Hepatocyte (in vitro differentiated cells): ENCODE measurements around the gene SGMS1. TPM values are rescaled to one million over a fixed set of nuclear protein-coding genes. Genes with fewer than 3 reads are reported as not detected.

Experiments used
- DNase-seq: peaks from one replicate; pipeline ENCODE4 v3.0.0-alpha.2; 2016; ENCODE audit warnings: low spot score
- H2AFZ ChIP-seq: fragments of 200-600 bp; sonication (generic); 2 replicates; pipeline ENCODE4 v1.6.0; 2016; ENCODE audit warnings: antibody characterized with exemption, mild to moderate bottlenecking
- H3K27ac ChIP-seq: fragments of 200-600 bp; sonication (generic); 2 replicates; pipeline ENCODE4 v1.5.1; 2016; ENCODE audit warnings: mild to moderate bottlenecking
- H3K27me3 ChIP-seq: fragments of 200-600 bp; sonication (generic); 2 replicates; pipeline ENCODE4 v1.6.1; 2016
- H3K36me3 ChIP-seq: fragments of 200-600 bp; sonication (generic); replicated peaks from 2 replicates; pipeline ENCODE4 v1.5.1; 2016; ENCODE audit warnings: low read depth; ENCODE audit not compliant: insufficient read depth
- H3K4me1 ChIP-seq: fragments of 200-600 bp; sonication (generic); 2 replicates; pipeline ENCODE4 v1.5.1; 2016; ENCODE audit warnings: mild to moderate bottlenecking, moderate library complexity; ENCODE audit not compliant: insufficient read depth
- H3K4me2 ChIP-seq: fragments of 200-600 bp; sonication (generic); 2 replicates; pipeline ENCODE4 v1.6.0; 2016
- H3K4me3 ChIP-seq: fragments of 200-600 bp; sonication (generic); 2 replicates; pipeline ENCODE4 v1.5.1; 2016; ENCODE audit warnings: mild to moderate bottlenecking
- H3K79me2 ChIP-seq: fragments of 200-600 bp; sonication (generic); 2 replicates; pipeline ENCODE4 v1.6.0; 2017; ENCODE audit warnings: mild to moderate bottlenecking
- H3K9me2 ChIP-seq: fragments of 200-600 bp; sonication (generic); replicated peaks from 2 replicates; pipeline ENCODE4 v1.6.0; 2017; ENCODE audit warnings: mild to moderate bottlenecking; ENCODE audit not compliant: insufficient read depth
- H3K9me3 ChIP-seq: fragments of 200-600 bp; sonication (generic); 2 replicates; pipeline ENCODE4 v1.5.1; 2016; ENCODE audit warnings: low read depth, mild to moderate bottlenecking
- H4K20me1 ChIP-seq: fragments of 200-600 bp; sonication (generic); 2 replicates; pipeline ENCODE4 v1.6.0; 2016; ENCODE audit warnings: mild to moderate bottlenecking; ENCODE audit not compliant: insufficient read depth, poor library complexity, severe bottlenecking
- CTCF ChIP-seq: fragments of 200-600 bp; sonication (generic); IDR thresholded peaks from 2 replicates; pipeline ENCODE4 v1.5.1; 2016; ENCODE audit warnings: antibody characterized with exemption, mild to moderate bottlenecking; ENCODE audit not compliant: poor library complexity
- EZH2 ChIP-seq: fragments of 200-600 bp; sonication (generic); IDR thresholded peaks from 2 replicates; pipeline ENCODE4 v1.6.1; 2016; ENCODE audit warnings: antibody characterized with exemption, mild to moderate bottlenecking, borderline replicate concordance
- EZH2phosphoT487 ChIP-seq: fragments of 200-600 bp; sonication (generic); IDR thresholded peaks from one replicate; pipeline ENCODE4 v1.6.1; 2018; ENCODE audit warnings: antibody characterized with exemption, mild to moderate bottlenecking, low read depth, moderate library complexity; ENCODE audit not compliant: unreplicated experiment, severe bottlenecking
- WGBS: methylation state at CpG from one replicate; pipeline ENCODE4 v1.1.6; 2016; ENCODE audit warnings: low lambda C conversion rate; ENCODE audit errors: missing lambda C conversion rate; 5-methylcytosine and 5-hydroxymethylcytosine counted together
- polyA plus RNA-seq: library from polyadenylated mRNA; unstranded; fragments of >200 nt; fragmentation: Nextera tagmentation; extraction: Ambion mirVana; gene quantifications from 2 replicates; pipeline ENCODE4 v1.2.1, GENCODE V29; 2016
- total RNA-seq: library from RNA; depleted of rRNA; stranded (reverse); fragments of >200 nt; gene quantifications from 2 replicates; pipeline ENCODE4 v1.2.3, GENCODE V29; 2014

SGMS1 gene
- total and polyA plus RNA-seq, 2 experiments from 2014 or later = 28.1 to 87.8 TPM

GRCh38 chr10:50470798-50471582 lies 152.8 kb downstream of the SGMS1 start:
- Histone ChIP-seq H3K27ac (peak overlapping the region; percentile 50), H3K4me3 (no peak overlapping the region), H3K9me2 (no peaks in the 10 kb centered on the region), H3K4me1 (peaks cover 25% of the 10 kb centered on the region), H3K36me3 (no peaks in the 10 kb centered on the region), H3K9me3 (no peaks in the 10 kb centered on the region), H4K20me1 (no peaks in the 10 kb centered on the region), H3K79me2 (peaks cover 13% of the 10 kb centered on the region), H2AFZ (no peak overlapping the region), H3K4me2 (peak overlapping the region; percentile 40), H3K27me3 (no peaks in the 10 kb centered on the region)
- DNase-seq = peak; percentile 8
- WGBS = 45% methylated on average over 6 of the region's 6 CpGs
- no peak for TF ChIP-seq EZH2phosphoT487
- no peak for TF ChIP-seq EZH2
- TF ChIP-seq CTCF = no peak

GRCh38 chr10:50470345-50470744 lies 153.4 kb downstream of the SGMS1 start:
- peaks cover 13% of the 10 kb centered on the region for H3K79me2 ChIP-seq
- H2AFZ ChIP-seq = no peak overlapping the region
- H4K20me1 ChIP-seq = no peaks in the 10 kb centered on the region
- no peaks in the 10 kb centered on the region for H3K27me3 ChIP-seq
- no peak overlapping the region for H3K4me3 ChIP-seq
- no peaks in the 10 kb centered on the region for H3K36me3 ChIP-seq
- TF ChIP-seq EZH2 (no peak), CTCF (no peak), EZH2phosphoT487 (no peak)
- peaks cover 25% of the 10 kb centered on the region for H3K4me1 ChIP-seq
- peak overlapping the region; percentile 40 for H3K4me2 ChIP-seq
- DNase-seq = no peak
- no peaks in the 10 kb centered on the region for H3K9me2 ChIP-seq
- no peaks in the 10 kb centered on the region for H3K9me3 ChIP-seq
- peak overlapping the region; percentile 50 for H3K27ac ChIP-seq

GRCh38 chr10:50469778-50470193 lies 154.0 kb downstream of the SGMS1 start:
- Histone ChIP-seq H3K4me3 (no peak overlapping the region), H2AFZ (no peak overlapping the region), H3K4me1 (peaks cover 25% of the 10 kb centered on the region), H3K27ac (peak overlapping the region; percentile 50), H3K36me3 (no peaks in the 10 kb centered on the region), H3K4me2 (peak overlapping the region; percentile 40), H4K20me1 (no peaks in the 10 kb centered on the region), H3K9me2 (no peaks in the 10 kb centered on the region), H3K27me3 (no peaks in the 10 kb centered on the region), H3K79me2 (peaks cover 13% of the 10 kb centered on the region), H3K9me3 (no peaks in the 10 kb centered on the region)
- no peak for DNase-seq
- WGBS = 54% methylated on average over 3 of the region's 3 CpGs
- TF ChIP-seq EZH2phosphoT487 = no peak

GRCh38 chr10:50469288-50469687 lies 154.5 kb downstream of the SGMS1 start:
- H3K36me3 ChIP-seq = no peaks in the 10 kb centered on the region
- no peak overlapping the region for H3K4me2 ChIP-seq
- no peaks in the 10 kb centered on the region for H3K9me2 ChIP-seq
- TF ChIP-seq CTCF = no peak
- no peak for TF ChIP-seq EZH2phosphoT487
- TF ChIP-seq EZH2 = no peak
- peaks cover 25% of the 10 kb centered on the region for H3K4me1 ChIP-seq
- WGBS = 85% methylated on average over 1 of the region's 1 CpG
- peaks cover 13% of the 10 kb centered on the region for H3K79me2 ChIP-seq
- no peak overlapping the region for H3K27ac ChIP-seq
- H3K27me3 ChIP-seq = no peaks in the 10 kb centered on the region
- H2AFZ ChIP-seq = no peak overlapping the region
- H3K4me3 ChIP-seq = no peak overlapping the region
- no peak for DNase-seq
- H4K20me1 ChIP-seq = no peaks in the 10 kb centered on the region
- H3K9me3 ChIP-seq = no peaks in the 10 kb centered on the region
